ENCODE data around the gene HIGD2B. TPM values are rescaled to one million over a fixed set of nuclear protein-coding genes. Genes with fewer than 3 reads are reported as not detected.
"Not testable (repeated sequence)": the region's sequence is repeated elsewhere in the genome, so short reads cannot be mapped to it uniquely, and the experiment has no call there.

Gene HIGD2B
- total RNA-seq (ENCODE audit: low replicate concordance): not detected in 2 replicates

GRCh38 chr15:72685925-72686794 is at the start of gene HIGD2B, which contains the start of gene BBS4:
Gene HIGD2B (minus strand): TSS chr15:72686182. CDS start chr15:72676374, 9,808 bp downstream.
Gene BBS4 (plus strand): TSS chr15:72686207. CDS start chr15:72686228, 21 bp downstream.
- peak; percentile 81 for DNase-seq (ENCODE audit: low read depth)
- peak within 1 kb of the TSS; percentile 92 for H3K4me3 ChIP-seq (ENCODE audit: low read depth, low read length)
- TF ChIP-seq, protein P1, sequence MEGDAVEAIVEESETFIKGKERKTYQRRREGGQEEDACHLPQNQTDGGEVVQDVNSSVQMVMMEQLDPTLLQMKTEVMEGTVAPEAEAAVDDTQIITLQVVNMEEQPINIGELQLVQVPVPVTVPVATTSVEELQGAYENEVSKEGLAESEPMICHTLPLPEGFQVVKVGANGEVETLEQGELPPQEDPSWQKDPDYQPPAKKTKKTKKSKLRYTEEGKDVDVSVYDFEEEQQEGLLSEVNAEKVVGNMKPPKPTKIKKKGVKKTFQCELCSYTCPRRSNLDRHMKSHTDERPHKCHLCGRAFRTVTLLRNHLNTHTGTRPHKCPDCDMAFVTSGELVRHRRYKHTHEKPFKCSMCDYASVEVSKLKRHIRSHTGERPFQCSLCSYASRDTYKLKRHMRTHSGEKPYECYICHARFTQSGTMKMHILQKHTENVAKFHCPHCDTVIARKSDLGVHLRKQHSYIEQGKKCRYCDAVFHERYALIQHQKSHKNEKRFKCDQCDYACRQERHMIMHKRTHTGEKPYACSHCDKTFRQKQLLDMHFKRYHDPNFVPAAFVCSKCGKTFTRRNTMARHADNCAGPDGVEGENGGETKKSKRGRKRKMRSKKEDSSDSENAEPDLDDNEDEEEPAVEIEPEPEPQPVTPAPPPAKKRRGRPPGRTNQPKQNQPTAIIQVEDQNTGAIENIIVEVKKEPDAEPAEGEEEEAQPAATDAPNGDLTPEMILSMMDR (IDR thresholded peaks at IDR 0.05; ENCODE audit: insufficient read depth, low read length): no peak

DNA sequence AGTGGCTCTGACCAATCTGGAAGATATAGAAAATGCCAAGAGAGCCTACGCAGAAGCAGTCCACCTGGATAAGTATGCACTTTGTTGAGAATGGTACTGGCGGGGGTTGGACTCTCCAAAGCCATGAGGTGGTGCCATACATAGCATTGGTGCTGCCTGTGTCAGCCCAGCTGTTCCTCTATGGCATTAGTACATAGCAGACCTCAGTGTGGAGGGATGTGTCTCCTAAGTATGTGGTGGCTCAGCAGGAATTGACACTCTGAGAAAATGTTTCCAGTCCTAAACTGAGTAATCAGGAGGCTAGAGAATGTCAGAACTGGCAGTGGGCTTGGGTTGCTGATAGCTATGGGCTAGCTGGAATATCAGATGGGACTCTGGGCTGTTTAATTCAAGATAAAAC is 49.1 kb upstream of the HIGD2B start:
- TF ChIP-seq, protein P1 (IDR thresholded peaks at IDR 0.05; ENCODE audit: insufficient read depth, low read length): no peak
- H3K4me3 ChIP-seq (ENCODE audit: low read depth, low read length): no peak overlapping the region
- no peak for DNase-seq (ENCODE audit: low read depth)

DNA sequence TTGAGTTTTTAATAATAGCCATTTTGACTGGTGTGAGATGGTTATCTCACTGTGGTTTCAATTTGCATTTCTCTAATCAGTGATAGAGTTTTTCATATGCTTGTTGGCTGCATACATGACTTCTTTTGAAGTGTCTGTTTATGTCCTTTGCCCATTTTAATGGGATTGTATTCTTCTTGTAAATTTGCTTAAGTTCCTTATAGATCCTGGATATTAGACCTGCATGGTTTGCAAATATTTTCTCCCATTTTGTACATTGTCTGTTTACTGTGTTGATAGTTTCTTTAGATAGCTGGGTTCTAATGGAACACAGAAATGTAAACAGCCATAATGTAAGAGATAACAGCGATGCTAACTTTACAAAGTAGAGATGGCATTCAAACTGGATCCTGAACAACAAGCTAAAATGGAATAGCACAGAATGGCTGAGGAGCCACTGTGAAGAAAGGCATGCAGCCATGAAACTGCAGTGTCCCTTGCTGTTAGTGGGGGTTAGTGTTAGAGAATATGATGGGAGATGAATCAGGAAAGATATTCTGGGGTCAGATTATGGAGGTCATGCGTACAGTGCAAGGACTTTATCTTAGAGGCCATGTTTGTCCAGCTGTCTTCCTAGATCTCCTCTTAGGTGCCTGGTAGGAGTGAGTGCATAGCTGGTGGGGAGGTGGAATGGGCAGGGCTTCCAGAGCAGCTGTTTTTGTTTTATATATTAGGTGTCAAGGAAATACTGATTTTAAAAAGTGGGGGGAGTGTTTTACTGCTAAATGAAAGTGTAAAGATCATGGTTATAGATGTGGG is 48.2 kb upstream of the HIGD2B start:
- DNase-seq (ENCODE audit: low read depth): no peak
- TF ChIP-seq, protein P1 (IDR thresholded peaks at IDR 0.05; ENCODE audit: insufficient read depth, low read length): no peak

GRCh38 chr15:72732516-72732915 is 46.5 kb upstream of the HIGD2B start:
- no peak overlapping the region for H3K4me3 ChIP-seq (ENCODE audit: low read depth, low read length)
- no peak for DNase-seq (ENCODE audit: low read depth)
- TF ChIP-seq, protein P1 (IDR thresholded peaks at IDR 0.05; ENCODE audit: insufficient read depth, low read length): no peak

More for the DNA sequence above, 48.2 kb upstream of the HIGD2B start:
- no peak overlapping the region for H3K4me3 ChIP-seq (ENCODE audit: low read depth, low read length)

- DNase-seq (ENCODE audit: low read depth): no peak
- H3K4me3 ChIP-seq (ENCODE audit: low read depth, low read length): no peak overlapping the region
- TF ChIP-seq, protein P1 (IDR thresholded peaks at IDR 0.05; ENCODE audit: insufficient read depth, low read length): no peak
Measured at GRCh38 chr15:72732086-72732485, 46.1 kb upstream of the HIGD2B start.

DNA sequence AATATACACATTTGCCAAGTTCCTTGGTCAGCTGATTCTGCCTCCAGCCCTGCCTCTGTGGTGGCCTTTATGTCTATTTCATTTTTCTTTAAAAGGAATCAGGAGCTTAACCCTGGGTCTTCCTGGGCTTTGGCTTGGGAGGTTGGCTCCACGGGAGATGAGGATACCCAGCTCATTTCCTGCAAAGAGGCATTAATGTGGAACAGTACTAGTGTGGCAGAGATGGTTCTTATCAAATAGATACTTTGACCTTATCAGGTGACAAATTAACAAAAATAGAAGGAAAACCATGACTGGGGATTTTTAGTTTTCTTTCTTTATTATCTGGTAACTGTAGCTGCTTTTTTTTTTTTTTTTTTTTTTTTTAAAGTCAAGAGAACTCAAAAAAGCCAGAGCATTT is 42.8 kb upstream of the HIGD2B start:
- TF ChIP-seq, protein P1 (IDR thresholded peaks at IDR 0.05; ENCODE audit: insufficient read depth, low read length): no peak
- no peak overlapping the region for H3K4me3 ChIP-seq (ENCODE audit: low read depth, low read length)
- DNase-seq (ENCODE audit: low read depth): no peak

GRCh38 chr15:72728249-72728648 is 42.3 kb upstream of the HIGD2B start:
- H3K4me3 ChIP-seq (ENCODE audit: low read depth, low read length): not testable (repeated sequence)
- DNase-seq (ENCODE audit: low read depth): peak; percentile 27
